COLO668 (cell line): ENCODE data around the gene B4GALNT2.
"Not testable (repeated sequence)": the region's sequence is repeated elsewhere in the genome, so short reads cannot be mapped to it uniquely, and the experiment has no call there.

Source experiments
- DNase-seq: peaks from one replicate; lab custom pipeline; 2025; ENCODE audit not compliant: unreplicated experiment; lab: John Stamatoyannopoulos, UW

The B4GALNT2 gene, protein sequence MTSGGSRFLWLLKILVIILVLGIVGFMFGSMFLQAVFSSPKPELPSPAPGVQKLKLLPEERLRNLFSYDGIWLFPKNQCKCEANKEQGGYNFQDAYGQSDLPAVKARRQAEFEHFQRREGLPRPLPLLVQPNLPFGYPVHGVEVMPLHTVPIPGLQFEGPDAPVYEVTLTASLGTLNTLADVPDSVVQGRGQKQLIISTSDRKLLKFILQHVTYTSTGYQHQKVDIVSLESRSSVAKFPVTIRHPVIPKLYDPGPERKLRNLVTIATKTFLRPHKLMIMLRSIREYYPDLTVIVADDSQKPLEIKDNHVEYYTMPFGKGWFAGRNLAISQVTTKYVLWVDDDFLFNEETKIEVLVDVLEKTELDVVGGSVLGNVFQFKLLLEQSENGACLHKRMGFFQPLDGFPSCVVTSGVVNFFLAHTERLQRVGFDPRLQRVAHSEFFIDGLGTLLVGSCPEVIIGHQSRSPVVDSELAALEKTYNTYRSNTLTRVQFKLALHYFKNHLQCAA

GRCh38 chr17:49132699-49133364 lies at the start of gene B4GALNT2:
B4GALNT2 (plus strand) TSS chr17:49132769; CDS start chr17:49132793, 24 bp downstream.
- DNase-seq = peak; percentile 2

DNA sequence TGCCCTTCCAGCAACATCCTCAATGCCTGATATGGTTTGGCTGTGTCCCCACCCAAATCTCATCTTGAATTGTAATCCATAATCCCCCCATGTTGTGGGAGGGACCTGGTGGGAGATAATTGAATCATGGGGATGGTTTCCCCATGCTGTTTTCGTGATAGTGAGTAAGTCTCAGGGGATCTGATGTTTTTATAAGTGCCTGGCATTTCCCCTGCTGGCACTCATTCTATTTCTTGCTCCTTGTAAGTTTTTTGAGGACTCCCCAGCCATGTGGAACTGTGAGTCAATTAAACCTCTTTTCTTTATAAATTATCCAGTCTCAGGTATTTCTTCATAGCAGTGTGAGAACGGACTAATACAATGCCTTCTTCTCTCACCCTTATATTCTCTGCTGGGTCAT lies 47.5 kb upstream of the B4GALNT2 start:
- DNase-seq = not testable (repeated sequence)

- DNase-seq = no peak
Measured at GRCh38 chr17:49085565-49086315, 46.8 kb upstream of the B4GALNT2 start.

- DNase-seq = no peak
Measured at GRCh38 chr17:49086316-49086605, 46.3 kb upstream of the B4GALNT2 start.

- DNase-seq = no peak
Measured at GRCh38 chr17:49086649-49087048, 45.9 kb upstream of the B4GALNT2 start.

DNA sequence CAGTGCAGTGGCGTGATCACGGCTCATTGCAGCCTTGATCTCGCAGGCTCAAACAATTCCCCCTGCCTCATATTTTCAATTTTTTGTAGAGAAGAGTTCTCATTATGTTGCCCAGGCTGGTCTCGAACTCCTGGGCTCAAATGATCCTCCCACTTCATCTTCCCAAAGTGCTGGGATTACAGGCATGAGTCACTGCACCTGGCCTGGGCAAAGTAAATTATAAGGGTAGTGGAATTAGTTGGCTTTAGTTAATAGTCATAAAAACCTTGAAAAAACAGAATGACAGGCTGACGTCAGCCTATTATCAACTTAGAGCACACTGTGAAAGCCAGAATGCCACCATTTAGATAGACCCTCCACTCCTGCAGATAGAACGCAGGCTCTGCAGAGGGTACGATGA lies 43.5 kb upstream of the B4GALNT2 start:
- DNase-seq = no peak

DNA sequence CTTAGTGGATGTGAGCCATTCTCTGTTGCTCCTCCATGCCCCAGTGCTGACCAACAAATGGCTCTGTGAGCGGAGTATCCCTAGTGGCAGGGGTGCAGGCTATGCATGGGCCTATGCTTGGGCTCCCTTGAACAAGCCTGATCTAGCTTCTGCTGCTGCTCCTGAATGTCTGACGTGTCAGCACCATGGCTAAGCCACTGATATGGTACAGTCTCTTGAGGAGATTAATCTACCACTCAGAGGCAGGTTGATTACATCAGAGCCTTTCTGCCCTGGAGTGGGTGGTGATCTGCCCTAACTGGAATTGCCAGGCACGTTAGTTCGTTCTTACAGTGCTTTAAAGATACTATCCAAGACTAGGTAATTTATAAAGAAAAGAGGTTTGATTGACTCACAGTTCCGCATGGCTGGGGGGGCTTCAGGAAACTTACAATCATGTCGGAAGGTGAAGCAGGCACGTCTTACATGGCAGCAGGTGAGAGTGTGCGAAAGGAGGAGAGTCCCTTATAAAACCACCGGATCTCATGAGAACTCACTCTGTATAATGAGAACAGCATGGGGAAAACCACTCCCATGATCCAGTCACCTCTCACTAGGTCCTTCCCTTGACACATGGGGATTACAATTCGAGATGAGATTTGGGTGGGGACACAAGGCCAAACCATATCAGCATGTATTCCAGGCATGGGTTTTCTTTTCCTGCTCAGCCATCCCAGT lies 41.5 kb upstream of the B4GALNT2 start:
- DNase-seq = no peak

- DNase-seq = no peak
Measured at GRCh38 chr17:49093131-49093530, 39.4 kb upstream of the B4GALNT2 start.

DNA sequence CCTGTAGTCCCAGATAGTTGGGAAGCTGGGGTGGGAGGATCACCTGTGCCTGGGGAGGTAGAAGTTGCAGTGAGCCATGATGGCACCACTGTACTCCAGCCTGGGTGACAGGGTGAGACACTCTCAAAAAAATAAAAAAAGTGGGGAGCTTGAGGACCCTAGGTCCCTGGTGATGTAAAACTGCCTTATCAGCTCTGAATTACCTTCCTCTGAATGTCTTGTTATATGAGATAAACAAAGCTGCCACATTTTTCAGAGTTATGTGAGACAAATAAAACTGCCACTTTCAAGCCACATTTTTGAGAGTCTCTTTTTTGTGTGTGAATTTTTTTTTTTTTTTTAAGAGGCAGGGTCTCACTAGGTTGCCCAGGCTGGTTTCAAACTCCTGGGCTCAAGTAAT lies 32.0 kb upstream of the B4GALNT2 start:
- DNase-seq = no peak

DNA sequence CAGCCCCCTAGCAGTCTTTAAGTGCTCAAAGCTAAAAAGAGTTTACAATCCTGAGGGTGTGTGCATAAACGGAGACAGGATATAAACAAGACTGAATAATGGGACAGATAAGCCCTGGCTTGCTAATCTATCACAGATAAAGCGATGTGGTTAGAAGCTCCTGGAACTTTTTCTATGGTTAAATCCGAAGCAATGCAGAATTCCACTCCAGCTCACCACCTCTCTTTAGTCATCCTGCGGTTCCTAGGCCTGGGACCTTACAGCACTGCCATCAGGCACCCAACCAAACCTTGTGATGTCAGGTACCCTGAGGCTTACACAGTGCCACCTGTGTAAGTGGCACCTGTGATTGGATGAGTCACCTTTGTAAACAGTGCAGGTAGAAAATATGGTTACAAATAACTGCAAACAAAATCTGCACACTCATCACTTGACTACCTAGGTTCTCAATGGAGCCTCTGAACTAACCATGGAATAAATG lies 31.5 kb upstream of the B4GALNT2 start:
- DNase-seq = peak; percentile 61

DNA sequence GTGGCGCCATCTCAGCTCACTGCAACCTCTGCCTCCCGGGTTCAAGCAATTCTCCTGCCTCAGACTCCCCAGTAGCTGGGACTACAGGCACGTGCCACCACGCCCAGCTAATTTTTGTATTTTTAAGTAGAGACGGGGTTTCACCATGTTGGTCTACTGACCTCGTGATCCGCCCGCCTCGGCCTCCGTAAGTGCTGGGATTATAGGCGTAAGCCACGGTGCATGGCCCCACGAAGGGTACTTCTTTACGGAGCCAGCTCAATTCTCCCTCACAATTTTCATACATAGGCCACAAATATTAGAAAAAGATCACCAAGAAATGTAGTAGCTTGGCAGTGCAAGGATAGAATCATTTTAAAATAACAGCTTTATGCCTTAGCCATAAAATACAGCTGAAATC lies 29.2 kb upstream of the B4GALNT2 start:
- DNase-seq = not testable (repeated sequence)

DNA sequence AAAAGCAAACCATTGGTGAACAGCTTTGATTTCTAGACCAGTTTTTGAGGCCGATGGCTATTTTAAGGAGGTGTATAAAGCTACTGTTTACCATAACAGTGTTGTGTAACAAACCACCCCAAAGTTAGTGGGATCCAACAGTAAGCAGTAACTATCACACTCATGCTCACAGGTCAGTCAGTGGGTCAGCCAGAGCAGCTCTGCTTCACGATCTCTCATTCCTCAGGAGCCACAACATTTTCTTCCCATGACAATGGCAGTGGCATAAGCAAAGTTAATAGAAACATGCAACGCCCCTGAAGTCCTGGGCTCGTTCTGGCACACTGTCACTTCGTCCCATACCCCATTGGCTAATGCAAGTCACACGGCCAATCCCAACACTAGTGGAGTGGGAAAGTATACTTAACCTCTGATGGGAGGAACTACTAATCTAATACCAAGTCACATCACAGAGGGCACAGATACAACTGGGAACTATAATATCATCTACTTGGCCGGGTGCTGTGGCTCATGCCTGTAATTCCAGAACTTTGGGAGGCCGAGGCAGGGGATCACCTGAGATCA lies 28.0 kb upstream of the B4GALNT2 start:
- DNase-seq = no peak

DNA sequence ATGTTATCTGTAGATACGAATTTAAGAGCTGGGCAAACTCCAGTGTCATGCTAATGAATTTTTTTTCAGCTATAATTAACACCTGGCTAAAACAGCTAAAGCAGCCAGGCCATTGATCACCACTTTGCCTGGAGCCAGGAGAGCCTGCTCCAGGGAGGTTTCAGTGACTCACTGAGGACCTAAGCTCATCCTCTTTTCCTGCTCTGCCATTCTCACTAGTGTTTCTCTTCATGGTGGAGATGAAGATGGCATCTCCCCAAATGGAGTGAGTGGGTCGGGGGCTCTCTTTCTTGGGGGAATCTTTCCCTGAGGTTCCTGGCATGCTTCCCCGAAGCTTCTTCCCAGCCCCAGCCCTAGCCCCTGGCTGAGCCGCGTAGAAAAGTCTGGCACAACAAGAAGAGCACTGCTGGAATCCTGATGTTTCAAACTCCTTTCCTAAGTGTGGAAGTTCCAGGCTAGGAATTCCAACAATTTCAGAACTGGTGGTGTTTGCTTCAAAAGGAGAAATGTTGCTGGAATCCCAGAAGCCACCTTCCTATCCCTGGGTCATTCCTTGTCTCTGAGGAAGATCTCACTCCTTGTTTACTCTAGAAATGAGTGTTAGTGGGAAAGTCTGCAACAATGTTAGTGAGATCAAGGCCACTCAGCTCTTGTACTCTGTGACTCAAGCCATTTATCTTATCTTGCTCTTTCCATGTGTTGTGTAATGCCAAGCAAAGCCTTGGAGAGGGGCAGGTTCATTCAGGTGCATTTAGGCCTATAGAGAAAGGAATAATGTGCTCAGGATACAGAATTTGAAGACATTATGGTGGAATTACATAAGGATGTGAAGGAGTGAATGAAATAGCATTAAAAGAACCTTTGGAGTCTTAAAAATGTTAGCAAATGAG lies 26.0 kb upstream of the B4GALNT2 start:
- DNase-seq = no peak

DNA sequence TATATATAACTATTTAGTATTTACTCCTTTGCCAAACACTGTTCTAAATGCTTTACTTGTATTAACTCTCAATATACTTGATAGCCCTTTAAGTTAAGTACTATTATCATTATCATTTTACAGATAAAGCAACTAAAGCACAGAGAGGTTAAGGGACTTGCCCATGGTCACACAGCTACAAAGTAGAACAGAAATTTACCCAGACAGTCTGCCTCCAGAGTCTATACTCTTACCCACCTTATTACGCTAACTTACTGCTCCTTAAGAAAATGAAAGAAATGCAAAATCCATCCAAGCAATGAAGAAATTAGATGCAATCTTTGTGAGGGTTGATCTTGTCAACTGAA lies 25.4 kb upstream of the B4GALNT2 start:
- DNase-seq = no peak

GRCh38 chr17:49108318-49108717 lies 24.3 kb upstream of the B4GALNT2 start:
- no peak for DNase-seq

DNA sequence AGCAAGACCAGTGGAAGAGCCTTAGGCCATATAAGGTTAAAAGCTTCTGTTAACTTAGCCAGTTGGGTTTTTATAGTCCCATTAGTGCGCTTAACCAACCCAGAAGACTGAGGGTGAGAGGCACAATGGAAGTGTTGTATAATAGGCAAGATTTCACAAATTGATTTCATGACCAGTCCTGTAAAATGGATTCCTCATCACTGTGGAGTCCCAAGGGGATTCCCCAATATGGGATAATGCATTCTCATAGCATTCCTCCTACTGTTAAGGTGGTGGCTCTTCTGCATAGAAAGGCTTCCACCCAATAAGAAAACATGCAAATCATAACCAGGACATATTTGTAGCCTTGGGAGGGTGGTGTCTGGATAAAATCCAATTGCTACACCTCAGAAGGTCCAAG lies 22.1 kb upstream of the B4GALNT2 start:
- DNase-seq = no peak

GRCh38 chr17:49111934-49112333 lies 20.6 kb upstream of the B4GALNT2 start:
- DNase-seq = no peak

DNA sequence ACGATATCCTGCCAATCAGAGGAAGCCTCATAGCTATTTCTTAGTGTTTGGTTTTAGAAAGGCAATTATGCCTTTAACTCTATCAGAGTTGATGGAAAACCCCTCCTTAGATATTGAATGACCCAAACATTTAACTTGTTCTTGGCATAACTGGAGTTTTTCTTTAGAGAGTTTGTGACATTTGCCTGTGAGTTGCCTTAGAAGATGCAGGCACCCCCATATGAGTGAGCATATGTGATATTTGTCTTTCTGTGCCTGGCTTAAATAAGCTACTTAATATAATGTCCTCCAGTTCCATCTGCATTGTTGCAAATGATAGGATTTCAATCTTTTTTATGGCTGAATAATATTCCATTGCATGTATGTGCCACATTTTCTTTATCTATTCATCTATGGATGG lies 19.6 kb upstream of the B4GALNT2 start:
- no peak for DNase-seq

DNA sequence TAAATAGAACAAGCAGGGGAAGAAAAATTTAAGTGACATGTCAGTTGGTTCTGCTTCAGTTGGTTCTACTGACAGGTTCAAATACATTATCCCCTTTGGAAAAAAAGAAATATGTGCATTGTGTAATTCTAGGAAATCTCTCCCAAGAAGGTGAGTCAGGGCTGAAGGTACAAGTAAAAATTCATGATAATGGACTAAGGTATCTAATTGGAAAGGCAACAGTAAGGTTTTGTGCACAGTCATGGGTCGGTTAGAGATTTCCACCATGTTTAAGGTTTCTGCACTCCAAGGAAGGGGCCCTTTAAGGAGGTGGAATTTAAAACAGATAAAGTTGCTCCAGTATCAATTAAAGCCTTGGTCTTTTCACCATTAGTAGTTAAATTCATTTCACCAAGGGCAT lies 17.9 kb upstream of the B4GALNT2 start:
- no peak for DNase-seq
